ENCODE data around the gene SLC66A2.
A peak's percentile ranks its signal among the peaks of the same experiment; 100 is the strongest.
"Not testable (repeated sequence)": the region's sequence is repeated elsewhere in the genome, so short reads cannot be mapped to it uniquely, and the experiment has no call there.

The SLC66A2 gene

DNA sequence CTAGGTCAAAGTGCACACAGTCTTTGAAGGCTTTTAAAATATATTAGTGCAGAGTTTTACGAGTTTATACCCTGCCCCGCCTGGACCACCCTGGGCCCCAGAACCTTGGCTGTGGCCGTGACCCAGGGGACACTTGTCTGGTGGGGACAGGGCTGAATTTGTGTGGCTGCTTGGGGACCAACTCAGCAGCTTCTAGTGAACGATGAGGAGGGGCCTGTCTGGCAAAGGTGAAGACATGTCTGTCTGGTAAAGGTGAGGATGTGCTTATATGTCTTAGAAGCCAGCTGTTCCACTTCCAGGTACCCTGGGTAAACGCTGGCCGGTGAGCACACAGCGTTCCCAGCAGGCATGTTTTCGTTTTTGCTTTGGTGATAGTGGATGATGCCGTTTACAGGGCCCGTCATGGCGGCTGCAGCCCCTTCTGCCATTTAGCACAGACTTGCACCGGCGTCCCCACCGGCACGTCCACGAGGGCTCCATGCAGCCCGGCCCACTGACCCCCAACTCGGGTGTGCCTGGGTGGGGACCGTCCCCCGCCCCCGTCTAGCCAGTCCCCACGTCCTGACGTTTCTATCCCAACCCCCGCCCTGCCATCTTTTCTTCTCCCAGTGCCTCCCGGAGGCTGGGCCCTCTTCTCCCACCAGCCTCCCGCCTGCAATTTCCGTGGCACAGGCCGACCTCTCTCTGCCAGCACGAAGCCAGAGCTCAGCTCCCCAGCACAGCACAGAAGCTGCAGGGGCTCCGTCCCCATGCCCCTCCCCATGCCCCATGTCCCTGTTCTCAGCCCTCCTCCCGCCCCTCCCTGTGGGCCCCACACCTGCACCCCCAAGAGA lies 67.8 kb downstream of the SLC66A2 start:
- DNase-seq (ENCODE audit: low read depth, low spot score), result no peak

DNA sequence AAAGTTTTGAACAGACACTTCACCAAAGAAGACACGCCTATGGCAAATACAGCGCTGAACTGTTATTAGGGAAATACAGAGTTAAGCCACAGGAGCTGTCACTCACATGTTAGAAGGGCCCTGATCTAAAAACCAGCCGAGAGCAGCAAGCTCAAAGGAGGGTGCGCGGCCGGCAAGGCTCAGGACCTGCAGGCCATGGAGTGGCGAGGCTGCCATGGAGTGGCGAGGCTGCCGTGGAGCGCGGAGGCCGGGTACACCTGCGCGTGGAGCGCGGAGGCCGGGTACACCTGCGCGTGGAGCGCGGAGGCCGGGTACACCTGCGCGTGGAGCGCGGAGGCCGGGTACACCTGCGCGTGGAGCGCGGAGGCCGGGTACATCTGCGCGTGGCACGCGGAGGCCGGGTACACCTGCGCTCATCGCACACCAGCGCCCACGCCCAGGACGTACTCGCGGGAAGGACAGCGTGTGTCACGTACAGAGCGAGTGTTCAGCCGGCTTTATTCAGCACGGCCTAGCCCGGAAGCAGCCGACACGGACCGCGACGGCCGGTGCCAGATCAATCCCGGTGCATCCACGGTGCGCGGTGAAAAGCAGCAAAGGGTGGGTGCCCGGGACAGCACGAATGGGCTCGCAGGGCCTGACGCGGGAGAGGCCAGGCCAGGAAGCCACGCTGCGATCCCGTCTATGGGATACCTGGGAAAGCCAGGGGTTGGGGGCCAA lies 68.8 kb downstream of the SLC66A2 start:
- no peak for DNase-seq (ENCODE audit: low read depth, low spot score)

DNA sequence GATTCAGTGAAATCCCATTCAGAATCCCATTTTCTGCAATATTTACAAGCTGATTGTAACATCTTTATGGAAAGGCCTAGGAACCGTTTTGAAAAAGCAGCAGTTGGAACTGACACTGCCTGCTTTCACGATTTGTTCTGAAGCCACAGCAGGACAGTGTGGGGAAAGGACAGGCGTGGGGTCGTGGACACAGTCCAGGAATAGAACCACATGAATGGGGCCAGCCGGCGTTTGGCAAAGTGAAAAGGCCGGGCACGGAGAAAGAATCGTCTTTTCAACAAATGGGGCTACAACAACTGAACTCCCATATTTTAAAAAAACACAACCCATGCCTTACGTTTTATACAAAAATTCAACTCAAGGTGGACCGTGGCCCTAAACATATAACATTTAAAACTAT lies 69.8 kb downstream of the SLC66A2 start:
- DNase-seq (ENCODE audit: low read depth, low spot score), result no peak

DNA sequence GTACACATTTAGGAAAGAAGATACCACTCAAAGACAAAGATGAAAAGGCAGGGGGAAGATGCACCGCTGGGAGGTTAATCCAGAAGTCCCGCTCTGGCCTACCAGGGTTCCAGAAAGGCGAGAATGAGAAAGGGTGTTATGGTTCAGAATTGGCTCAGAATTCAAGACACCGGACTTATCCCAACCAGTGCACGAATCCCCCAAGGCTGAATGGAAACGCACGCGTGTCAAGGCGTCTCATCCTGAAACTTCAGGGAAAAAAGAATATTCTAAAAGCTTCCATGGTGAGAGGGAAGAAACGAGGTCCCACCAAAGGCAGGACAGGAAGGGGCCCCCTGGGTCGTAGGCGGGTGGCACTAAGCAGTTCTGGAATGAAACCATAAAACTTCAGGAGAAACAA lies 71.9 kb downstream of the SLC66A2 start:
- no peak for DNase-seq (ENCODE audit: low read depth, low spot score)

DNA sequence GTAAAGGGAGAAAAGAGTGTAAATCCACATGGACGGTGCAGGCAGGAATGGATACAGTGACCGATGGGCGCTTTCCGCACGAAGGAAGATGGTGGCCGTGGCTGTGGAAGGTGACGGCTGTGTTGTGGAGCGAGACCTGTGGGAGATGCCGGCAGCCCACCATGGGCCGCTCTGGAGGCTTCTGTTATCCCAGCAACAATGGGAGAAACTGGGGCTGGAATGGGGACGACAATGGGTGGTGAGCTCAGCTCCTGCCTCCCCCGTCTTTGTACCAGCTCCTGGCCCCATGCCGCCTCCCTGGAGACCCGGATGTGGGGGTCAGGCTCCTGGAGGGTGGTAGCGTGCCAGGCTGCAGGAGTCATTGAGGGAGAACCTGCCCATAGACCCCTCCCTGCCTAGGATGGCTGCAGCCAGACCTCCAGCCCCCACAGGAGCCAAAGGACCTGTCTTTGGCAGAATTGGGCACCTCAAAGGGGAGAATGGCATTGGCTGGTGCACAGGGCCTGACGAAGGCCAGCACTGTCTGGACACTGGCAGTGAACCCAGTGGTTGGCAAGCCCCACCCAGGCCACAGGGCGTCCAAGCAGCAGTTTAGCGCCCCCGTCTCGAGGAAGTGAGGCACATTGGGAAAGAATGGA lies 72.6 kb downstream of the SLC66A2 start:
- no peak for DNase-seq (ENCODE audit: low read depth, low spot score)

DNA sequence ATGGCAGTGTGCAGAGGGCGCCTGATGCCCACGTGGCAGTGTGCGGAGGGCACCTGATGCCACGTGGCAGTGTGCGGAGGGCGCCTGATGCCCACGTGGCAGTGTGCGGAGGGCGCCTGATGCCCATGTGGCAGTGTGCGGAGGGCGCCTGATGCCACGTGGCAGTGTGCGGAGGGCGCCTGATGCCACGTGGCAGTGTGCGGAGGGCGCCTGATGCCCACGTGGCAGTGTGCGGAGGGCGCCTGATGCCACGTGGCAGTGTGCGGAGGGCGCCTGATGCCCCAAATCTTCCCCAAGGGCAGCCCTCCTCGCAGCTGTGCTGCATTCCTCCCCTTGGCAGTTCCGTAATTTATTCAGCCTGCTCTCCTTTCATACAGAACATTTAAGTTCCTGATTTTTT lies 73.2 kb downstream of the SLC66A2 start:
- not testable (repeated sequence) for DNase-seq (ENCODE audit: low read depth, low spot score)

DNA sequence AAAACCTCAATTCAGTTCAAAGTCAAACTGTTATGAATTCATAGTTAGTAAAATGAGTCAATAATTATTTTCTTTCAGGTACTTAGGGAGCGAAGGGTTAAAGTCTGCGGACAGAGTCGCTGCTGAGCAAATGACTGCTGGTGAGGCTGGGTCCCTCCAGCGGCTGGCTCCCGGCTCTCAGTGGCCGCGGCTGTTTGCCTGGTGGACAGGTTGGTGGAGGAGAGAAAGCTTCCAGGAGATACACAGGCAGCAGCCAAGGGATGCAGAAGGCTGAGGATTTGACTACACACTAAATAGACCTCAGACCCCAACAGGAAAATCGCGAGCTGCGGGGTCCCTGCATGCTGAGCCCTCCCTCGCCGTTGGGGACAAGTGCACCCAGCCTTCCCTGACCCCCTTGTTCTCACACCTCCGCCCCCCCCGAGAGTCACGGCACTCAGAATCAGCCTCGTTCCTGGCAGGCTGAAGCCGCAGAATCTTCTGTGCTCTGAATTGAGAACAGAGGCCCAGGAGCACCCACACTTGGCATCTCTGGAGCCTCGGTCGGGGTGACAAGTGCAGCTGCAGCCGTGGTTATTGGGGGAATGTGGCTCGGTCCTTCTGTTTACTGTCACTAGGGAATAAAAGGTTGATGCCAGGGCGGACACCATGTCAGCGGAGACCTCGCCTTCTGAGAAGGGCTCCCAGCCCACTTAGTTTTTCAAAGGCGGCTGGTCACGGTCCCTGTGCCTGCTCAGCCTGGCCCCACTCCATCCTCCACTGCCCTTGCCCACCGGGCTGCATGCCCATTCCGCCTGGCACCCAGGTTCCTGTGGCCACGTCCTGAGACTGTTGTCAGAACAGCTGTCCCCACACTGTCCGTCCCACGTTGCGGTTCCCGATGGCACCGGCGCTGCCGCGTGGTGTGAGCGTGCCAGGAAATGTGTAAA lies 74.0 kb downstream of the SLC66A2 start:
- DNase-seq (ENCODE audit: low read depth, low spot score), result no peak

DNA sequence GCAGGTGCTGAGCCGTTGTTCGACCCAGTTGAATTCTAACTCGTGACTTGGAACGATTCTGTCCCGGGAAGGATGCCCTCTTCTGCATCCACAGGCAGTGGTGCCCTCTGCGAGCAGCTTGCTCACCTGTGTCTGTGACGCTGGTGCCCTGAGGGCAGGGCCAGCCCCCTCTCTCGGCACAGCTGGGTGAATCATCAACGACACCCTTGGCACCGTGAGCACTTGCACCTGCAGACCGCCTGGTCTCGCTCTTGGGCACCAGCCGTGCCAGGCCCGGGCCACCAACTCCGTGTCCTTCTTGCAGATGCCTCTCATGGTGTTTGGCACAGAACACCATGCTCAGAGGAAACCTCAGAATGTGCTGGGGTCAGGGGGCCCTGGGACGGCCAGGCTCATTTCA lies 75.0 kb downstream of the SLC66A2 start:
- no peak for DNase-seq (ENCODE audit: low read depth, low spot score)

DNA sequence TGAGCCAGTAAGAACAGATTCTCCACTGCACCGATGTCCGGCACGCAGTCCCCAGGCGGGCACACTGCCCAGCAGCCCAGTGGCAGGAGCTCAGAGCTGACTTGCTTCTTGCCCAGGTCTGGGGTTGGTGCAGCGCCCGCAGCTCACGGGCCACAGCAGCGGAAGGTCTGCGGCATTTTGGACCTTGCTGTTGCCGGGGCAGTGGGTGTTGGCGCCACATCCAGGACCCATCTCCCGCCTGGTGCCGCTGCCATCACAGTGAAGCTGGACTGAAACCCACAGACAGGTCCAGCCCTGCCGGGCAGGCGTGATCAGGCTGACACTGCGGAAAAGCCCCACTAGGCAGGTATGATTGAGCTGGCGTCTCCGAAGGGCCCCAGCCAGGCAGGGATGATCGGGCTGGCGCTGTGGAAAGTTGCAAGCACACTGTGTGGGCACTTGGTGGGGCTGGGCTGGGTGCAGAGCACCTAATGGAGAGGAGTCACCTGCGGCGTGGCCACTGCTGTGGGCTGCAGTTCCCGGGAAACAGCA lies 75.5 kb downstream of the SLC66A2 start:
- DNase-seq (ENCODE audit: low read depth, low spot score), result no peak

DNA sequence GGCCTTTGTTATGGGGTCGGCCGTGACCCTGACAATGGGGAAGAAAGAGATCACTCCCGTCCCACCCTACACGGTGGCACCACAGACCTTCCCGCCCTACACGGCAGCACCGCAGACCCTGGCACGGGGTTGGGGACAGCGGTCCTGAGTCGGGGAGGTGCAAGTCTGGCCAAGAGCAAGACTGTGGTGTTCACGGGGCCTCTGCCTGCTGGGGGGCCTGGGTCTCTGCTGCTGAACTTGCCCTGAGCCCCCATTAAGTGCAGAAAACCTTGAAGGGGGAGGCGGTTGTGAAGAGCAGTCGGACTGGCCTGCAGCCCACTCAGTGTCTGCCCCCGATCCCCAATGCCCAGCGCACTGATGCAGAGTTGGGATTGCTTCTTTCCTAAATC lies 75.9 kb downstream of the SLC66A2 start:
- no peak for DNase-seq (ENCODE audit: low read depth, low spot score)

DNA sequence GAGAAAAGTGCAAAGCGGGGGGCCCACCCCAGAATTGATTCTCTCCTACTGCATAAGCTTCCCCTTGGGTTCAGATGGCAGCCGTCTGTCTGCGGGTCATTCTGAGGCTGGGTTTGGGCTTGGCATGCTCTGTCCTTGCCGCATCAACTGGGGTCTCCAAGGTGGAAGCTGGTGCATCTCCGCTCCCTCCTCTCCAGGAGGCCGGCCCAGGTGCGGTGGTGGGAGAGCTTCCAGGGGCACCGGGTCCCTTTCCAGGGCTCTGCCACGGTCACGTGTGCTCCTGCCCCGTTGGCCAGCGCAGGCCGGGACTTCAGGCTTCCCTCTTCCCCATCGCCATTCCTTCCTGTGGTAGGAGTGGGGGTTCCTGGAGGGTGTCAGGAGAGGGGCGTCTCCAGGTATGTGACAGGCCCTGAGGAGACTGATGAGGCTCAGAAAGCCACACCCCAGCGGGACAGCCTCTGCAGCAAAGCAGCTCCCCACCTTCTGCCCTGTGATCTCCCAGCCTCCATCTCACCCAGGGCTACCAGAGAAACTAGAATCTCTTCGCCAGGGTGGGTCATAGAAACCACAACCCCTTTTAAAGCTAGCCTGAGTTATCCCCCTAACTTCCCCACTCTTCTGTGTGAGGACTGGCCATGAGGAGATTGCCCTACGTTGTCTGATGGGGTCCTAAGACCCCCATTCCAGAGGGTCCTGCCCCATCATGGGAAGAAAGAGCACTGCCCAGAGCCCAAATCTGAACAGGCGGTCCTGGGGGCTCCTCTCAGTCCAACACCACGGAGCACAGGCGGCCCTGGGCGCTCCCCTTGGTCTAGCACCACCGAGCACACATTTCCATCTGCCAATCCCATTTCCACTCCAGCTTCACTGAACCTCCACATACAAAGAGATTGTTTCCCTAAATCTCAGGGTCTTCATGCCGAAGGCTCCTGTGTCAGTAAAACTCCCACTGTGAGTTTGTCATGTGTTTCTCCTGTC lies 76.6 kb downstream of the SLC66A2 start:
- no peak for DNase-seq (ENCODE audit: low read depth, low spot score)

DNA sequence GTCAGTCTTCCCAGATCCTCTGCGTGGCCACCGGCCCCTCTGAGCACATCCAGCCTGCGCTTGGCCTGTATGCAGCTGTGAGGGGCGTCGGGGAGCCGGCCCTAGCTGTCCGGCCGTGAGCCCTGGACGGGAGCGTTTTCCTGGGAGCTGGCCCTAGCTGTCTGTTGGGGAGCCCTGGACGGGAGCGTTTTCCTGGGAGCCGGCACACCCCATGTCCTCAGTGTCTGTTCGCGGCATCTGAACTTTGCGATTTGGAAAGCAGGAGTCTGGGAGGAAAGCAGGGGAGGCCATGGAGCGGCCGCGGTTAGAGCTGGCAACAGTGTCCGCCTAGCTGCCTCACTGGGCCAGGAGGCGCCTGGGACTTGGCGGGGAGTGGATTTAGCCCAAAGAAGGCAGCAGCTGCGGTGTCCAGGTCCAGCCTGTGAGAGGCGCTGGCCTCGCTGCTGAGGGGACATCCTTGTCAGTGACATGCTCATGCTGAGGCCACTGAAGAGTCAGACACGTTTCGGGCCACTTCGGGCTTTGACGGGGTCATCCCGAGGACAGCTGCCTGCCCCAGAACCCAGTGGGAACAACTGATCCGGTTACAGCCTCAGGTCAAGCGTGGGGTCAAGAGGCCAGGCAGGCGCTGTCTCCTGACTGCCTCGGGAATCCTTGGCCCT lies 77.9 kb downstream of the SLC66A2 start:
- no peak for DNase-seq (ENCODE audit: low read depth, low spot score)

DNA sequence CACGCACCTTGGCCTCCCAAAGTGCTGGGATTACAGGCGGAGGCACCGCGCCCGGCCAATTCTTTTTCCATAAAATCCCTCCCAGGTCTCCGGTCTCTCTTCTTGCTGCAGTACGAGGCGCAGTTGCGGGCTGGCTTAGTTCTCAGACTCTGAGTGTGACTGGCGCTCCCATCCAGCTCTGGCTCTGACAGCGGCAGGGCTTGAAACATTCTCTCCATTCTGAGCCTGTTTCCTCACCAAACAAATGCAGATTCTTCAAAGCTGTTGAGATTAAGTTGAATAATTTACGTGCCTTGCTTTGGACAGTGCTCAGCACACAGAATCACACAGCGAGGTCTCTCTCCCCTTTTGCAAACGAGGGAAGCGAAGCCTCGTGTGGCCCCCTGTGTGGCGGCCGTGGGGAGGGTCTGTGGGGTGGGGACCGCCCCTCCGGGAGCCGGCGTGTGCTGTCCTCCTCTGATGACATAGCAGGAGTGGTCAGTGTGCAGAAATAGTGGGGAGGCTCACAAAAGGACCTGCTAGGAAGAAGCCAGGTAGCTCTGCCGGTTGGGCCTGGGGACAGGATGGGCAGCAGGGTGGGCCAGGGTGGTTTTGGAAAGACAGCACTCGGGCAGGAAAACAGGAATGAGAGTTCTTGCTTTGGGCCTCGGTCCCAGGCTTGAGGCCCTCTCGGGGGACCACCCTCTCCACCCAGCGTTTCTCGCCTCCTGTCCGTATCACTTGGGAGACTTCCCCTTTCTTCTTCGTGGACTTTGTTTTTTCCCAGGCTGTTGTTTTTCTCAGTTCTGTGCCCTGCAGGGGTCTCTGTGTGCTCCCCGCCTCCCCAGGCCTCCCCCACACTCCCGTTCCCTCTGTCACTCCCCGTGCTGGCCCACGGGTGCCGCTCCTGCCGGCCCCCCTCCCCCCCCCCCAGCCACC lies 78.7 kb downstream of the SLC66A2 start:
- peak; percentile 29 for DNase-seq (ENCODE audit: low read depth, low spot score)

DNA sequence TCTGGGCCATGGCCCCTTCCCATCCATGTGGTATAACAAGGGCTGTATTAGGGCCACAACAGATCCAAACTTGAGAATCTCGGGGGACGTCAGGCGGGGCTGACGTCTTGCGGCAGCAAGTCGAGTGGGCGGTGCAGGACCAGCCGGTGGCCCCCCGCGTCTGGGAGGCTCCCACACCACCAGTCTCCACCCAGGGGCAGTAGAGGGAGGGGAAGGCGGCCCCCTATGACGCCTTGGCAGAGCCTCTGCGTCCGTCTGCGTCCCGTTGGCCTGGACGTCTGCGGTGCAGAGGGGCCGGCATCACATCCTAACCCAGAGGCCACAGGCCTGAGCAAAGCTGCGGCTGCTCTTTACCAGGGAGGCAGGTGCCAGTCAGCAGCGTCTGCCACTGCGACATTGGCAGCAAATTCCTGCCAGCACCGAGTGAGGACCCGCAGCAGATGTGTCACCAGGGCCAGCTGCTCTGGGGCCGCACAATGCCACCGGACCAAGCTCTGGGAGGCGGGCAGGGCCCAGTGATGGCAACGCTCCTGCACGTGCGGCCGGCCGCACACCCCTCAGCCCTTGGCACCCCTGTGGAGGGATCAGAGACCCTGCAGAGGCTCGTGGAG lies 79.9 kb downstream of the SLC66A2 start:
- no peak for DNase-seq (ENCODE audit: low read depth, low spot score)

DNA sequence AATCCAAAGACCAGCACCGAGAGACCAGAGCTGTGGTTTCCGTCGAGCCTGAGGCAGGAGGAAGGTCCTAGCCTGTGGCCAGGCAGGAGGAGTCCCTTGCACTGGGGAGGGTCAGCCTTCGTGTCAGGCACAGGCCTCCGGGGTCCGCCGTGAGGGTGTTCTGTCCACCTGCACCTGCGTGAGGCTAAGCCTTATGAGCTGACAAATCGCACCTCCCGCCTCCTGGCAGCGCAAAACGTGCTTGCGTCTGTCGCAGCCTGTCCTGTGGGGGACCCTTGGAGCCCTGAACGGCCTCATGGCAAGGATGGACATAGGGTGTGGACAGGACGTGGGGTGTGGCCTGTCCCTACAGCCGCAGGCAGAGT lies 80.4 kb downstream of the SLC66A2 start:
- DNase-seq (ENCODE audit: low read depth, low spot score), result no peak

DNA sequence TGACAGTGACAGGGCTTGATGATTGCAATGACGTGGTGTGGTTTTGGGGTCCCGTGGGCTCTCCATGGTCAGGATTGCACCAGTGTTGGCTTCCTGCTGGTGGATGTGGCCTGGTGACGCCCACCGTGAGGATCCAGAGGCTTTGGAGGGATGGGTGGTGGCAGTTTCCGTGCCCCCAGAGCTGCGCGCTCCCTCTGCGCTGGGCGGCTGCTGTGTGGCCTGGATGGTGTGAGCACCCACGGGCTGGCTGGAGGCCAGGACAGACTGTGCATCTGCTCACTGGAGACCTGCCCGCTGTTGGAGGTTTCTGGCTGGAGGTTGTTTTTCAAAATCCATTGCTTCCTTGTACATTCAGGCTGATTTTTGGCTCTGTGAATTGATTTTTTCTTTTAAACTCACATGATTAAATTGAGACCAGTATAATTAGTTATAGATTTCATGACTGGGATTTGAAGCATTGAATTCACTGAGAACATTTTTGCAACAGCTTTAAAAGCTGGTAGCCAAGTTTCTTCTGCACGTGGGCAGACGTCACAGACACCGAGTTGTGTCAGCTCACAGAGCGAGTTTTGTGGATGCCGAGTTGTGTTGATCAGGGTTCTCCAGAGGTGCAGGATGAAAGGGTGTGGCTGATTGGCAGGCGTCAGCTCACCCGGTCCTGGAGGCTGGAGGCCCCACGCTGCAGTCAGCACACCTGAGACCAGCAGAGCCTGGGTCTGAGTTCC lies 81.0 kb downstream of the SLC66A2 start:
- no peak for DNase-seq (ENCODE audit: low read depth, low spot score)

DNA sequence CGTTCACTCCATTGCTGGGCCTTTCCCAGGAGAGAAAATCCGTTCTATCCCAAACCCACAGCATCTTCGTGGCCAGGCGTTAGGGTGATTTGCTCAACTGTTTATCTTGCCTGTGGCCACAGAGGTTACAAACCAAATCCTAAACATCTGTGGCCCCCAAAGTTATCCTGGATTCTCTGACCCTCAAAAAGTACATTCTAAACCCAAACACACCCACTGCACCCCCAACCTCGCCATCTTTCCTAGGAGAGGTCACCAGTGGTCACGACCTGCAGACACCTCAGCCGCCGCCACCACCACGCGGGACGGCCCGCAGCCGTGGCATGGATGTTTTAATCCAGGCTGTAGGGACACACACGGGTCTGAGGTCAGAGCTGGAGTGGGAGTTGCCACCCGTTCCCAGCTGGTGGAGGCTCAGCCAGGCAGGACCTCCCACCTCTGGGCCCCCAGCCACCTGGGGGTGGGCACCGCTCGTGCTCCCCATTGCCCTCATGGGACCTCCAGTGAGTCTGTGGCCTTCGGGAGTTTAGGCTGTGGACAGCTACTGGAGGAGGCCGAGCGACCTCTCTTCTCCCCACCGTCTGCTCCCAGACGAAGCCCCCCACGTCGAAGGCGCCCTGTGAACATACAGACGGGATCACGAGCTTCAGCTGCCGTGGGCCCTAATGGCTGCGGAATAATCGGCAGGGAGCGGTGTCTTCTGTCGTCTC lies 81.7 kb downstream of the SLC66A2 start:
- no peak for DNase-seq (ENCODE audit: low read depth, low spot score)

Measured in astrocyte of the hippocampus (primary cell).